Measurements from ENCODE around the gene HSPA2. TPM values are rescaled to one million over a fixed set of nuclear protein-coding genes. Genes with fewer than 3 reads are reported as not detected.
"Not testable (repeated sequence)": the region's sequence is repeated elsewhere in the genome, so short reads cannot be mapped to it uniquely, and the experiment has no call there.

Gene HSPA2
- polyA plus RNA-seq, 1 experiment, result 96.1 TPM

GRCh38 chr14:64561631-64562030, 21.1 kb downstream of the HSPA2 start:
- H3K27me3 ChIP-seq (ENCODE audit: control insufficient read depth, insufficient read depth, low read length), result no peaks in the 10 kb centered on the region
- no peak overlapping the region for H3K4me3 ChIP-seq (ENCODE audit: low read depth, low read length)
- TF ChIP-seq CTCF (IDR thresholded peaks at IDR 0.05; ENCODE audit: insufficient read depth, low read depth, low read length), result no peak
- POLR2A ChIA-PET, result no interaction called here
- CTCF ChIA-PET, result no interaction called here
- no peak for DNase-seq (ENCODE audit: low read depth)
- no peaks in the 10 kb centered on the region for H3K36me3 ChIP-seq (ENCODE audit: control insufficient read depth, insufficient read depth, low read length)

- TF ChIP-seq CTCF (IDR thresholded peaks at IDR 0.05; ENCODE audit: insufficient read depth, low read depth, low read length), result no peak
- DNase-seq (ENCODE audit: low read depth), result no peak
- Histone ChIP-seq H3K4me3 (ENCODE audit: low read depth, low read length) (no peak overlapping the region), H3K27me3 (ENCODE audit: control insufficient read depth, insufficient read depth, low read length) (no peaks in the 10 kb centered on the region), H3K36me3 (ENCODE audit: control insufficient read depth, insufficient read depth, low read length) (no peaks in the 10 kb centered on the region)
- ChIA-PET CTCF (no interaction called here), POLR2A (no interaction called here)
These were observed 21.9 kb downstream of the HSPA2 start for GRCh38 chr14:64562436-64562835.

DNA sequence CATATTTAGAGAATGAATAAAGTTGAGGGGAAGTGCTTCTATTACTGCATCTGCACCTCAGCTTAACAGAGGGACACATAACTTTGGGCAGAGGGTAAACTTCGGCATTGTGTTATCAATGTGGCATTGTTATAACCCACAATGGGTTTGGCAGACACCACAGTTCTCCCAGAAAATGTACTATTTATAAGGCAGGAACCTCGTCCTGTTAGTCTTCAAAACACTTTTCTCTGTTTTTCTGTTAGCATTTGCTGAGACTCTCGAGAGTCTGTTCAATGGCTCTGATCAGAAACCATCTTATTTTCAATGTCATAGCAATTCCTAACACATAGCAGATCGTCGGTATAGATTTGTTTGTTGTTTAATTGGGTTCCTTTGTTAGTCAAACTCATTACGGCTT, 23.2 kb downstream of the HSPA2 start:
- H3K27me3 ChIP-seq (ENCODE audit: control insufficient read depth, insufficient read depth, low read length), result no peaks in the 10 kb centered on the region
- no peak for DNase-seq (ENCODE audit: low read depth)
- ChIA-PET CTCF (interaction anchor here (1.1 kb wide), 1 partner anchor 24 kb away, joined by 4 read pairs; the partner anchor contains the start of gene HSPA2), POLR2A (no interaction called here)
- no peak overlapping the region for H3K4me3 ChIP-seq (ENCODE audit: low read depth, low read length)
- no peak for TF ChIP-seq CTCF (IDR thresholded peaks at IDR 0.05; ENCODE audit: insufficient read depth, low read depth, low read length)
- no peaks in the 10 kb centered on the region for H3K36me3 ChIP-seq (ENCODE audit: control insufficient read depth, insufficient read depth, low read length)

DNA sequence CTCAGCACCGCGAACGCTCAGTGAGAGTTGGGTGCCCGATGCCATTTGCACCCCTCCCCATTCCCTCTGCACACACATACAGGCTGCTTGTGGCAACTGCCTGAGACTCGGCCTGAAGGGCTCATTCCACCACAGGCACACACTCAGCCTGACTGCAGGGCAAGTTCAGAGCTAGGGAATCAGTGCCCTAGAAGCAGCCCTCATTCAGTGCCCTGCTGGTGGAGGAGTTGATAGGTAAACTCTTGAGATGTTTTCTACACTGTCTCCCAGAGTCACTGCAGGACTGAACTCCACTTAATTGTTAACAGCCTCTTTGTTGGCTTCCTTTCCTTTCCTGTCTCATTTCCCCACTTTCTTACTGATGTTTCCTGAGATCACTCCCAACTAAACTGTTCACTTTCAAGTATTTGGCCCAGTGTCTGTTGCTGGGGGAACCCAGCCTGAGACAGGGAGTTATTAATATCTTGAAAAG, 26.1 kb downstream of the HSPA2 start:
- H3K27me3 ChIP-seq (ENCODE audit: control insufficient read depth, insufficient read depth, low read length), result no peaks in the 10 kb centered on the region
- CTCF ChIA-PET, result interaction anchor here (2.0 kb wide), 1 partner anchor 11 kb away, joined by 8 read pairs; no protein-coding TSS in a partner anchor
- no peak for TF ChIP-seq CTCF (IDR thresholded peaks at IDR 0.05; ENCODE audit: insufficient read depth, low read depth, low read length)
- POLR2A ChIA-PET, result no interaction called here
- DNase-seq (ENCODE audit: low read depth), result no peak
- no peak overlapping the region for H3K4me3 ChIP-seq (ENCODE audit: low read depth, low read length)
- H3K36me3 ChIP-seq (ENCODE audit: control insufficient read depth, insufficient read depth, low read length), result no peaks in the 10 kb centered on the region

DNA sequence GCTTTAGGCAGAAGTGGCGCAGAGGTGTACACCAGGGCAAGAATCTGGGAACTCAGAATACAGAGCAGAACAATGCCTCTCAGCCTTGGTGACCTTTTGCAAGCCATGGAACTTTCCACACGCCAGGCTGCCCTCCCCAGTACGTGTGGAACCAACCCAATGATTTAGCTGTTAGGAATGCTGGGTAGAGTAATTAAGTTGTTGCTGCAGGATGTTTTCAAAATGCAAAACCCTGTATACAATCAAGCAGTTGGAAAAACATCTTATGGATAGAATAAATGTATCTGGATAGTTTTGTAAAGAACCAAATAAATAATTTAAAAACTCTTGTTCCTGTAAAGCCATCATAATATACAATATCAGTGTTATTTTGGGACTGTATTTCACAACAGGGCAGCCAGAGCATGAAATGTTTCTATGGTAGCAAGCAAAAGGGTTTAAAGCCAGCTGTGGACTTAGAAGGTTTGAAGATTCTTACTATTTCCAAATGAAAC, 28.6 kb downstream of the HSPA2 start:
- Histone ChIP-seq H3K27me3 (ENCODE audit: control insufficient read depth, insufficient read depth, low read length) (no peaks in the 10 kb centered on the region), H3K4me3 (ENCODE audit: low read depth, low read length) (no peak overlapping the region), H3K36me3 (ENCODE audit: control insufficient read depth, insufficient read depth, low read length) (no peaks in the 10 kb centered on the region)
- peak; percentile 59 for DNase-seq (ENCODE audit: low read depth)
- ChIA-PET POLR2A (interaction anchor here (1.1 kb wide), 1 partner anchor 29 kb away, joined by 6 read pairs; the partner anchor contains the start of gene HSPA2), CTCF (interaction anchor here (1.0 to 1.6 kb wide), 4 partner anchors 10 to 68 kb away, joined by 3 to 6 read pairs (median 4); partner anchors contain the start of gene HSPA2)
- no peak for TF ChIP-seq CTCF (IDR thresholded peaks at IDR 0.05; ENCODE audit: insufficient read depth, low read depth, low read length)

DNA sequence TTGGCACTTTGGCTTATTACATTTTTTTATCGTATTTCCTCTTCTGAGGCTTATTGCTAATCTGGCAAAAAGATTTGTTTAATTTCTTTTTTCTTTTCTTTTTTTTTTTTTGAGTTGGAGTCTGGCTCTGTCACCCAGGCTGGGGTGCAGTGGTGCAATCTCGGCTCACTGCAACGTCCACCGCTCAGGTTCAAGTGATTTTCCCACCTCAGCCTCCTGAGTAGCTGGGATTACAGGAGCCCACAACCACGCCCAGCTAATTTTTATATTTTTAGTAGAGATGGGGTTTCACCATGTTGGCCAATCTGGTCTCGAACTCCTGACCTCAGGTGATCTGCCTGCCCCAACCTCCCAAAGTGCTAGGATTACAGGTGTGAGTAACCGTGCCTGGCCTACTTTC, 29.1 kb downstream of the HSPA2 start:
- CTCF ChIA-PET, result interaction anchor here (1.0 to 1.6 kb wide), 3 partner anchors 9 to 68 kb away, joined by 3 to 6 read pairs (median 3); partner anchors contain the start of gene HSPA2
- H3K36me3 ChIP-seq (ENCODE audit: control insufficient read depth, insufficient read depth, low read length); H3K4me3 ChIP-seq (ENCODE audit: low read depth, low read length); DNase-seq (ENCODE audit: low read depth); H3K27me3 ChIP-seq (ENCODE audit: control insufficient read depth, insufficient read depth, low read length): not testable (repeated sequence)
- POLR2A ChIA-PET, result interaction anchor here (0.6 to 1.1 kb wide), 2 partner anchors 29 to 66 kb away, joined by 6 to 22 read pairs; partner anchors contain the start of gene HSPA2
